ENCODE results near the gene KLHL17. TPM values are rescaled to one million over a fixed set of nuclear protein-coding genes. Genes with fewer than 3 reads are reported as not detected.
"Not testable (repeated sequence)": the region's sequence is repeated elsewhere in the genome, so short reads cannot be mapped to it uniquely, and the experiment has no call there.

The KLHL17 gene
- total RNA-seq, 2 donors from 2014 or later, result 4.2 to 15.3 TPM

DNA sequence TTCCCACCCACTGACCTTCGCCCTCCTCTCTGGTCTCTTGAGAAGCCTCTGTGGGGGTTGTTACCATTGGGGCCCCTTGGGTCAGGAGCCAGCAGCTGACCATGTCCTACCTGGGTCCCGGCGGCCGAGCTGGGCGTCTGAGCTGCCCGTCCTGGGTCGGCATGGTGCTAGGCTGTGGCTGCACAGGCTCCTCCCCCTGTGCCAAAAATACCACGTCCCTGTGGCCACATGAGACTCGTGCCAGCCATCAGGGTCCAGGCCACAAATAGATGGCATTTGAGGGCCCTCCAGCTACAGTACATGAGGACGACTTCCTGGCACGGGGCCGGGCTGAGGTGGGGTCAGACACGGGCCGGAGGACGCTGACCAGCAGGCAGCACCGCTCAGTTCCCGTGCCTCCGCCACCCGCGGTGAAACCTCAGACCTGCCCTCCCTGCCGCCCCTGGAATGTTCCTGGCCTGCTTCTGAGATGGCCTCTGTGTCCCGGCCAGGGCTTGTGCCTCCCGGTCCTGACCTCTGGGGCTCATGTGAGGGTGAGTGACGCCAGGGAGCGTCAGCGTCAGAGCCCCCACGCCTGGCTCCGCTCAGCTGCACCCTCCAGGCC is 21.7 kb downstream of the KLHL17 start, which contains the start of gene PERM1:
TSS of gene PERM1 (minus strand) at position 139 of the 604 bp plus-strand sequence. CDS start 1,064 bp downstream, outside the sequence.
- Histone ChIP-seq H3K9me3 (no peaks in the 10 kb centered on the region), H3K36me3 (no peaks in the 10 kb centered on the region), H3K27ac (no peak within 1 kb of the TSS), H3K4me3 (no peak within 1 kb of the TSS), H3K4me1 (ENCODE audit: control insufficient read depth in 1 of 2, low read depth in 2 of 2) (peaks cover 0 to 8% of the 10 kb centered on the region in 2 donors), H3K27me3 (replicated peaks; ENCODE audit: insufficient read depth) (no peaks in the 10 kb centered on the region)
- ATAC-seq (ENCODE audit: insufficient number of reproducible peaks, low FRiP score, low read depth) (no peak), DNase-seq (ENCODE audit: low spot score) (no peak)
- TF ChIP-seq, protein P1, sequence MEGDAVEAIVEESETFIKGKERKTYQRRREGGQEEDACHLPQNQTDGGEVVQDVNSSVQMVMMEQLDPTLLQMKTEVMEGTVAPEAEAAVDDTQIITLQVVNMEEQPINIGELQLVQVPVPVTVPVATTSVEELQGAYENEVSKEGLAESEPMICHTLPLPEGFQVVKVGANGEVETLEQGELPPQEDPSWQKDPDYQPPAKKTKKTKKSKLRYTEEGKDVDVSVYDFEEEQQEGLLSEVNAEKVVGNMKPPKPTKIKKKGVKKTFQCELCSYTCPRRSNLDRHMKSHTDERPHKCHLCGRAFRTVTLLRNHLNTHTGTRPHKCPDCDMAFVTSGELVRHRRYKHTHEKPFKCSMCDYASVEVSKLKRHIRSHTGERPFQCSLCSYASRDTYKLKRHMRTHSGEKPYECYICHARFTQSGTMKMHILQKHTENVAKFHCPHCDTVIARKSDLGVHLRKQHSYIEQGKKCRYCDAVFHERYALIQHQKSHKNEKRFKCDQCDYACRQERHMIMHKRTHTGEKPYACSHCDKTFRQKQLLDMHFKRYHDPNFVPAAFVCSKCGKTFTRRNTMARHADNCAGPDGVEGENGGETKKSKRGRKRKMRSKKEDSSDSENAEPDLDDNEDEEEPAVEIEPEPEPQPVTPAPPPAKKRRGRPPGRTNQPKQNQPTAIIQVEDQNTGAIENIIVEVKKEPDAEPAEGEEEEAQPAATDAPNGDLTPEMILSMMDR (IDR thresholded peaks at IDR 0.05), result no peak

DNA sequence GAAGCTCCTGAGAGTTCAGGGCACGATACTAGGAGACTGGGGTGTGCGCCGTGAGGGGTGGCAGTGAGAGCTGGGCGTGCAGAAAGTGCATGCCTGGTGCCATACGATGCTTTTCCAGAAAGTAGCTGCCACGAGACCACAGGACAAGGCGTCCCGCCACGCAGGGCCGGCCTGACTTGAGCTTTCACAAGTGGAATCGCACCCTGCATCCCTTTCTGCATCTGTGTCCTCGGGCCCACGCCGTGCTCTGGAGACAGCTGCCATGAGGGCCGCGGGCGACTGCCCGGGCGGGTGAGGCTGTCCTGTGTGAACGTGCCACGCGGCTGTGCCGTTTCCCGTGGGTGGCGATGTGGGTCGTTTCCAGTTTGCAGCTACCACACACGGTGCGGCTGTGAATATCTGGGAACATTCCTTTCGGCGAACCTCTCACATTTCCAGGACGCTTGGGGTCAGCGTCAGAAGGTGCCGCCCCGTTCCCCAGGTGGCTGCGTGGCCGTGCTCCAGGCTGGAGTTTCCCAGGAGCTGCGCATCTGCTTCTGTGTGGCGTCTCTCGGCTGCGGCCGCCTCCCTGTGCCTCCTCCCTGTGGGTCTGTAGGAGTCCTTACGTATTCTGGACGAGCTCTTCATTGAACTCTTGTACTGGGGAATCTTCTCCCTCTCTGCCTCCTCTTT is 22.5 kb downstream of the KLHL17 start:
- Histone ChIP-seq H3K27me3 (replicated peaks; ENCODE audit: insufficient read depth) (no peaks in the 10 kb centered on the region), H3K9me3 (no peaks in the 10 kb centered on the region), H3K27ac (no peak overlapping the region), H3K4me1 (ENCODE audit: control insufficient read depth in 1 of 2, low read depth in 2 of 2) (peaks cover 0 to 8% of the 10 kb centered on the region in 2 donors), H3K4me3 (no peak overlapping the region), H3K36me3 (no peaks in the 10 kb centered on the region)
- DNase-seq (ENCODE audit: low spot score) (no peak), ATAC-seq (ENCODE audit: insufficient number of reproducible peaks, low FRiP score, low read depth) (no peak)
- TF ChIP-seq, protein P1 (IDR thresholded peaks at IDR 0.05), result no peak

DNA sequence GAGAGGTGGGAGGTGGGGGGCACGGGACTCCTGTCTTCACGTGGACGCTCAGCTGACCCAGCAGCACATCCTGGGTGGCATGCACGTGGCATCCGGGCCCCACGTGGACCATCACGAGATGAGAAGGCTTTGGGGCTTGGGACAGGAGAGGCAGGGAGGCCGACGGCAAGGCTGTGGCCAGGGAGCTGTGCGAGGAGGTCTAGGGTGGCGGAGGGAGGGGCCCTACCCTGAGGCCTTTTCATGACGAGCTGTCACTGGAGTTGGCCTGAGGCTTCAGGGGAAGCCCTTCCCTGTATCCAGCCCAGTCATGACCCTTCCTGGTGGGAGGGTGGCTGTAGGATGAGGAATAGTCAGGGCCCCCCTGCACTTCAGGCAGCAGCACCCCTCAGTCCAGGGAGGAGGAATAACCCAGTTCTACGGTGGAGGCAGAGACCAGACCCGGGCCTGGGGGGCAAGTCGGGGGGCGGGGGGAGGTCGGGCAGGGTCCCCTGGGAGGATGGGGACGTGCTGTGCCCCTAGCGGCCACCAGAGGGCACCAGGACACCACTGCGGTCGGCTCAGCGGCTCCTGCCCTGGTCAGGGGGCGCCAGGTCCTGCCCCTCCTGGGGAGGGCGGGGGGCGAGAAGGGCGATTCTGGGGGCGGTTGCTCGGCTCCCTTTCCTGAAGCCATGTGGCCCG is 23.6 kb downstream of the KLHL17 start:
- H3K9me3 ChIP-seq, result no peaks in the 10 kb centered on the region
- H3K27me3 ChIP-seq (replicated peaks; ENCODE audit: insufficient read depth), result no peaks in the 10 kb centered on the region
- TF ChIP-seq, protein P1 (IDR thresholded peaks at IDR 0.05), result peak; percentile 98
- no peak for DNase-seq (ENCODE audit: low spot score)
- ATAC-seq (ENCODE audit: insufficient number of reproducible peaks, low FRiP score, low read depth), result no peak
- H3K27ac ChIP-seq, result no peak overlapping the region
- peak overlapping the region; percentile 51 for H3K4me3 ChIP-seq
- no peaks in the 10 kb centered on the region for H3K36me3 ChIP-seq
- H3K4me1 ChIP-seq (ENCODE audit: control insufficient read depth in 1 of 2, low read depth in 2 of 2), result peaks cover 0 to 8% of the 10 kb centered on the region in 2 donors

DNA sequence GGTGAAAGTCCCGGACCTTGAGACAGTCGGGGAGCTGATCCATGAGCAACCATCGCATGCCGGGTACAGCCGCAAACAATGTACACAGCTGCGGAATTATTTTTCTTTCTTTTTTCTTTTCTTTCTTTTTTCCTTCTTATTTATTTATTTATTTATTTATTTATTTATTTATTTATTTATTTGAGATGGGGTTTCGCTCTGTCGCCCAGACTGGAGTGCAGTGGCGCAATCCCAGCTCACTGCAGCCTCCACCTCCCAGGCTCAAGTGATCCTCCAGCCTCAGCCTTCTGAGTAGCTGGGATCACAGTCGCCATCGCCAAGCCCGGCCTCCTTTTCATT is 24.1 kb downstream of the KLHL17 start:
- Histone ChIP-seq H3K9me3 (no peaks in the 10 kb centered on the region), H3K4me3 (peak overlapping the region; percentile 51), H3K27ac (no peak overlapping the region), H3K27me3 (replicated peaks; ENCODE audit: insufficient read depth) (no peaks in the 10 kb centered on the region), H3K4me1 (ENCODE audit: control insufficient read depth in 1 of 2, low read depth in 2 of 2) (peaks cover 0 to 8% of the 10 kb centered on the region in 2 donors), H3K36me3 (no peaks in the 10 kb centered on the region)
- ATAC-seq (ENCODE audit: insufficient number of reproducible peaks, low FRiP score, low read depth) (no peak), DNase-seq (ENCODE audit: low spot score) (no peak)
- TF ChIP-seq, protein P1 (IDR thresholded peaks at IDR 0.05), result no peak

DNA sequence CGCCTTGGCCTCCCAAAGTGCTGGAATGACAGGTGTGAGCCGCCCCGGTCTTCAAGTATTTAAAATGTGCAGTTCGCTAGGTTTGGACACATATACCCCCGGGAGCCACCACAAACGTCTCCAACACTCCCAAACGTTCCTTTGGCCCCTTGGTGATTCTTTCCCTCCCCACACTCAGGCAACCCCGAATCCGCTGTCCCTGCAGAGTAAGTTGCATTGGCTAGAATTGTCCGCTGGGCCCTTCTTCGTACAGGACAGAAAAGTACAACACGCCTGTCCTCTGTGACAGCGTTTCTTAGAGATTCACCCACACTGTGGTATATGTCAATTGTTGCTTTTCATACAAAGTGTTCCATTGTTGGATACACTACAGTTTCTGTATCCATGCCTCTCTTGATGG is 24.7 kb downstream of the KLHL17 start:
- no peaks in the 10 kb centered on the region for H3K36me3 ChIP-seq
- ATAC-seq (ENCODE audit: insufficient number of reproducible peaks, low FRiP score, low read depth) (no peak), DNase-seq (ENCODE audit: low spot score) (no peak)
- H3K4me3 ChIP-seq, result no peak overlapping the region
- TF ChIP-seq, protein P1 (IDR thresholded peaks at IDR 0.05), result no peak
- H3K9me3 ChIP-seq, result no peaks in the 10 kb centered on the region
- H3K27ac ChIP-seq, result no peak overlapping the region
- peaks cover 0 to 8% of the 10 kb centered on the region in 2 donors for H3K4me1 ChIP-seq (ENCODE audit: control insufficient read depth in 1 of 2, low read depth in 2 of 2)
- H3K27me3 ChIP-seq (replicated peaks; ENCODE audit: insufficient read depth), result no peaks in the 10 kb centered on the region

DNA sequence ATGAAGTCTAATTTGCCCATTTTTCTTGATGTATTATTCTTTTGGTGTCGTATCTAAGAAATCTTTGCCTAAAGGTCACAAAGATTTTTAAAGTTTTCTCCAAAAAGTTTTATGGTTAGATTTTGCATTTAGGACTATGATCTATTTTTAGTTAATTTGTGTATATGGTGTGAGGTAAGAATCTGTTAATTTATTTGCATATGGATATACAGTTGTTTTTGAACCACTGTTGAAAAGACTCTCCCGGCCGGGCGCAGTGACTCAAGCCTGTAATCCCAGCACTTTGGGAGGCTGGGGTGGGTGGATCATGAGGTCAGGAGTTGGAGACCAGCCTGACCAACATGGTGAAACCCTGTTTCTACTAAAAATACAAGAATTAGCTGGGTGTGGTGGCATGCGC is 27.7 kb downstream of the KLHL17 start:
- not testable (repeated sequence) for H3K27ac ChIP-seq; H3K27me3 ChIP-seq (replicated peaks; ENCODE audit: insufficient read depth); DNase-seq (ENCODE audit: low spot score); H3K4me3 ChIP-seq; H3K9me3 ChIP-seq; H3K4me1 ChIP-seq (ENCODE audit: control insufficient read depth in 1 of 2, low read depth in 2 of 2); H3K36me3 ChIP-seq; ATAC-seq (ENCODE audit: insufficient number of reproducible peaks, low FRiP score, low read depth)

DNA sequence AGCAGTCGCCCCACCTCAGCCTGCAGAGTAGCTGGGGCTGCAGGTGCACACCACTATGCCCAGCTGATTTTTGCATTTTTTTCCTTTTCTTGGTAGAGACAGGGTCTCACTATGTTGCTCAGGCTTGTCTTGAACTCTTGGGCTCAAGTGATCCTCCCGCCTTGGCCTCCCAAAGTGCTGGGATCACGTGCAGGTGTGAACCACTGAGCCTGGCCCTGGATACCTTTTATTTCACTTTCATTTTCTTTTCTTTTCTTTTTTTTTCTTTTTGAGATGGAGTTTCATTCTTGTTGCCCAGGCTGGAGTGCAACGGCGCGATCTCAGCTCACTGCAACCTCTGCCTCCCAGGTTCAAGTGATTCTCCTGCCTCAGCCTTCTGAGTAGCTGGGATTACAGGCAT is 30.9 kb downstream of the KLHL17 start:
- DNase-seq (ENCODE audit: low spot score); H3K4me1 ChIP-seq (ENCODE audit: control insufficient read depth in 1 of 2, low read depth in 2 of 2); ATAC-seq (ENCODE audit: insufficient number of reproducible peaks, low FRiP score, low read depth); H3K4me3 ChIP-seq; H3K9me3 ChIP-seq; H3K27me3 ChIP-seq (replicated peaks; ENCODE audit: insufficient read depth); H3K27ac ChIP-seq; H3K36me3 ChIP-seq: not testable (repeated sequence)
